ENCODE measurements around the gene MDN1.
"Not testable (repeated sequence)": the region's sequence is repeated elsewhere in the genome, so short reads cannot be mapped to it uniquely, and the experiment has no call there.

MDN1 gene

DNA sequence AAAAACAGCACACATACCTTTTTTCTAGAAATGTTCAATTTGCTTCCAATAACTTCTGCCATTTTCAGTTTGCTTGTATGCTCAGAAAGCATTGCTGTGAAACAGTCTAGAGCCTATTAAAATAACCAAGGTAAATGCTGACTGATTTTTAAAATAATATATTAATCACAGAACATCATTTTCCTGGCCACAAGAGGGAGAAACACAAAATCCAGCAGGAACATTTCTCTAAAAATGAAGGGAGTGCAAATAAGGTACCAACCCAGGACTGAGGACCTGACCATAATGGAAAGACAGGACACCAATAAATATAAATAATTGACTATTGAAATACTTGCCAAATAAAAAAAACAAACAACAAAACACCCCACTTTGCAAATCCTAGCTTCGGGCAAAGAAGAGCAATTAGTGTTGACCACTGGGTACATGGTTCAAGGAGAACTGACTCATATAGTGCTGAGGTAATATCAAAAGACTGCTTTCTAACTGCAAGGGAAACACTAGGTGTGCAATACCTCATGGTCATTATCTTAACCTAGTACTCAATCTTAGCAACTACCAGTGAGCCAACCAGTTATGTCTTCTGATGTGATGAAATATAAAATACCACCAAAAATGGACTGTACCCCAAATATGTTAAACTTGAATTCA is 42.9 kb downstream of the MDN1 start:
- DNase-seq (ENCODE audit: low read depth, low spot score), result no peak

DNA sequence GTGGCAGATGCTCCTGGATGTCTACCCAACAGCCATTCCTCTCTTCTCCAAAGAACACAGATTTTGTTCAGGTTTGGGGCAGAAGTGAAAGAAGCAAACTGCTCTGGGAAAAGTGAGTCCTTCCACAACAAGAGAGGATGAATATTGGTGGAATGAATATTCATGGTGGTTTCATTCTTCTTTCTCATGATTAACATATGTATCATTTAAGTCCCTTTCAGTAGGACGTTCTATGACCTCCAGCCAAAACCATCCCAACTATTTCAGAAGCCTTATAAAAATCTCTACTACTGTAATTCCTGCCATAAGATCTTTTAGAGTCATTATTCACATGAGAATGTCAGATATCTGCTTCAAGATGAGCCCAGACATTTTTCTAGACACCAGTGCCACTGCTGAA is 44.4 kb downstream of the MDN1 start:
- DNase-seq (ENCODE audit: low read depth, low spot score), result no peak

DNA sequence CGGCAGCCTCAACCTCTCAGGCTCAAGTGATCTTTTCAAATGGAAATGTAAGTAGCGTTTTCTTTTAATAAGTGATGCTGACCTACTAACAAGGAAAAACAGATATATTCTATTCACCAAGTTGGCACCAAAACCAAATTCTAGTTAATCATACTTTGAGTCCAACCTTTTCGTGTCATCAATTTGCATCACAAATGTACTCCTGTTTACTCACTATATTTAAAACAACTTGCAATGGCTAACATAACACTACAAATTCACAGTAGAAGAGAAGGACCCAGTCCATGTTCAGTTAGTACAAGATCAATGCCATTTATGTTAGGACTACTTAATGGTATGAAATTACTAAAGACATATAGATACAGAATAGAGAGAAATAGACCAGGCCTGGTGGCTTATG is 50.0 kb downstream of the MDN1 start:
- no peak for DNase-seq (ENCODE audit: low read depth, low spot score)

DNA sequence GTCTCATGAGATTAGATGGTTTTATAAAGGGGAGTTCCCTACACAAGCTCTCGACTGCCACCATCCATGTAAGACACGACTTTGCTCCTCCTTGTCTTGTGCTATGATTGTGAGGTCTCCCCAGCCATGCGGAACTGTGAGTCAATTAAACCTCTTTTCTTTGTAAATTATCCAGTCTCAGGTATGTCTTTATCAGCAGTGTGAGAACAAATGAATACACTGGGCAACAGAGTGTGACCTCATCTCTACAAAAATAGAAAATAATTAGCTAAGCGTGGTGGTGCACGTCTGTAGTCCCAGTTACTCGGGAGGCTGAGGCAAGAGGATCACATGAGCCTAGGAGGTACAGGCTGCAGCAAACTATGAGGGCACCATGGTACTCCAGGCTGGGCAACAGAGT is 51.3 kb downstream of the MDN1 start:
- no peak for DNase-seq (ENCODE audit: low read depth, low spot score)

DNA sequence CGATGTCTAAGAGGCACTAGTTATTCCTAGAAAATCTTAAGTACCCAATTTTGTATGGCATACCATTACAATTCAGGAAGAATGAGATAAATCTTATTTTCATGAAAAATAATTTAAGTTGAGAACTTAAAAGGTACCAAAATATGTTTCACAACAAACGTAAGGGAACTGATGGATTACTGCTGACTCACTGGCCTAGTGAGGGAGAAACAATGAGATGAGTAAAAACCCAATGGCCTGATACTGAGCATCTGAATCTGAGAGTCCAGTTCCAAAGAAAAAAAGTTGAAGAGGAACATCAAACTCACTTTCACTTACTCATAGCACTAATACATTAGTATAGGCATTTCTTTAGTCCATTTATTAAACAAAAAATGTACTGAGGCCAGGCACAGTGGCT is 56.0 kb downstream of the MDN1 start:
- no peak for DNase-seq (ENCODE audit: low read depth, low spot score)

DNA sequence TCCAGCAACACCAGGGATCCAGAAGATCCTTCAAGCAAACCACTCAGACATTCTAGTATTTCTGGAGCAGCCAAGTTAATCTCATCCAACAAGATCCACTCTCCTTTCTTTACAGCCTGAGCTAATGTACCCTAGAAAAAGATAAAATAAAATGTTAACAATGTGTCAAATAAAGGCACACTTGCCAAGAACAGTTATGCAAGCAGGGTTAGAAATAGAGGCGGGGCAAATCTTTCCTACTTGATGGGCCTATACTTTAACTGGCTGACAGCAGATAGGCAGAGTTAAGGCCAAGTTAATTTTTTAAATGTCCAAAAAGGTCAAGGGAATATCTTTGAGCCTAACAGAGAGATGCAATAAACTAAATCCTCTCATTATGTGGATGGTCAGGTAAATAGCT is 60.8 kb downstream of the MDN1 start:
- DNase-seq (ENCODE audit: low read depth, low spot score), result no peak

DNA sequence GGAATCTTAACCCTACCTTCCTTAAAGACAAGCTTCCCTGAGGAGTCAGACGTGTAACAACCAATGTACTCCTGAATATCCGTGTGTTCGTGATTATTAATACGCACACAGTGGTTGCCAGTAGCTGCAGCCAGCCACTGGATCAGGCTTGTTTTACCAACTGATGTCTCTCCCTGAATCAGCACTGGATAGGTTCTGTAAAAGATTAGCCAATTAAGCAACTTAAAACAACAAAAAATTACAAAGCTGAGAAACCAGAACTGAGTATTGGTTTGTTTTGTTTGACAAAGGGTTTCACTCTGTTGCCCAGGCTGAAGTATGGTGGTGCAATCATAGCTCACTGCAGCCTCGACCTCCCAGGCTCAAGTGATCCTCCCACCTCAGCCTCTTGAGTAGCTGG is 69.3 kb downstream of the MDN1 start:
- DNase-seq (ENCODE audit: low read depth, low spot score), result no peak

DNA sequence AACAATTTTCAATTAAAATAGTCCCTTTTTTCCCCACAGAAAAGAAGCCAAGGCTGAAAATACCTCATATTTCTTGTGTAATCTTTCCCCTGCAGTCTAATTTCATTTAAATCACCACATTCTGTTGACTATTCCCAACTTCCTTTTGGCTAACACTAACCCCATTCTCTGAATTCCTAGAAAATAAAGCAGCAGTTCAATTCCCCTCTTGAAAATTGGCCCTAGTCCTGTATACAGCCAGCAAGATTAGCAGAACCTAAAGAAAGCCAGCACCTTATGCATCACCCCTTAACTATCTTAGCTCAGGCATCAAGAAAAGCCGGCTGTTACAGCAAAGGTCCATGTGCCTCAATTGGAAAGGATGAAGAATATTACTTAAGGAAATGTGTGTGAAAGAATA is 69.7 kb downstream of the MDN1 start:
- no peak for DNase-seq (ENCODE audit: low read depth, low spot score)

DNA sequence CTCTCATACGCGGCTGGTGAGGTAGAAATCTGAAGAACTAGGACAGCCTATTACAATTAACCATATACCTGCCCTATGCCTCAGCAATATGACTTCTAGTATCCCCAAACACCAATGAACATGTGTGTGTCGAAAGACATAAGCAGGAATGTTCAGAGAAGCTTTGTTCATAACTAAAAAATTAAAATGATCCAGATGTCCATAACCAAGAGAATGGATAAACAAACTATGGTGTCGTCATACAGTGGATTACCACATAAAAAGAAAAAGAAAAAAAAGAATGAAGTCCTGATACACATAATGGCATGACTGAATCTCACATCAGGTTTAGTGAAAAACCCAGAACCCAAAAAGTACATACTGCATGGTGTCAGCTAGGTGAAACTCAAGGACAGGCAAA is 73.9 kb downstream of the MDN1 start:
- DNase-seq (ENCODE audit: low read depth, low spot score), result no peak

DNA sequence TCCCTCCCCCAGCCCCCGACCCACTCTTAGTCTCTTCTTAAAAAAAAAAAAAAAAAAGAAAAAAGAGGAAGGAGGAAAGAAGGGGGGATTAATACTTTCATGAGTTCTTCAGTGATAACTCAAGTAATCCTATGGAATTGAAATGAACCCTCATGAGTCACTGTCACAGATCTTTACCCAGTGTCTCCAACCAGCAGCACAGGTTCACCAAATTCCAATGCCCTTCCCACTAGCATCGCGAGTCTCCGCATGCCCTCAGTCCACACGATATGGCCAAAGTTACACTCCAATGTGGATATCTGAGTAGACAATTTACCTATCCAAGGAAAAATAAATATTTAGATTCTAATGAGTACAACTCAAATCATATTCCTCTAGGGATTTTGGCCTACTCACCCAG is 74.5 kb downstream of the MDN1 start:
- DNase-seq (ENCODE audit: low read depth, low spot score), result no peak

DNA sequence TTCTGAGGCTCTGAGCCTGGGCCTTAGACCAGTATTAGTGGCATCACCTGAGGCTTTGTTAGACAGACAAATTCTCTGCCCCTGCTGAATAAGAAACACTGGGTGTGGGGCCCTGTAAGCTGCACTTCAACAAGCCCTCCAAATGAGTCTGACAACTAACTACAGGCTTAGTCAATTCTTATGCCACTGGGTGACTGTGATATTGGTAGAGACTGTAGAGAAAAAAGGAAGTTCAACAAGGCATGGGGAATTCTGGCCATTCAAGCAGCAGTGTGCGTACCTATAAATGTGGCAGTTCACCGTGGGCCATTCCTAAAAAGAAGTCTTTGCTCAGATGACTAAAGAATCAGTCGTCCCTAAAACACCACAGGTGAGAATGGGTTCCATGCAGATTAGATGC is 82.7 kb downstream of the MDN1 start:
- no peak for DNase-seq (ENCODE audit: low read depth, low spot score)

DNA sequence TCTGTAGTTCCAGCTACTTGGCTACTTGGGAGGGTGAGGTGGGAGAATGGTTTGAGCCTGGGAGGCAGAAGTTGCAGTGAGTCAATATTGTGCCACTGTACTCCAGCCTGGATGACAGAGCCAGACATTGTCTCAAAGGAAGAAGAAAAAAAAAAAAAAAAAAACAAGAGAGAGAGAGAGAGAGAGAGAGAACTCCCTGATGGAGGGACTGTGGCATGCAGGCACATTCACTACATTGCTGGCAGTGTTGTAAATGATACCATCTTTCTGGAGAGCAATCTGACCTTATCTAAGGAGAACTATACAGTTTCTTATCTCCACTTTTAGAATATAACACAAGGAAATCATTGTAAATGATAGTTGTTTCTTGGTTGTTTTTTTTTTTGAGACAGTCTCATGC is 85.1 kb downstream of the MDN1 start:
- DNase-seq (ENCODE audit: low read depth, low spot score), result no peak

DNA sequence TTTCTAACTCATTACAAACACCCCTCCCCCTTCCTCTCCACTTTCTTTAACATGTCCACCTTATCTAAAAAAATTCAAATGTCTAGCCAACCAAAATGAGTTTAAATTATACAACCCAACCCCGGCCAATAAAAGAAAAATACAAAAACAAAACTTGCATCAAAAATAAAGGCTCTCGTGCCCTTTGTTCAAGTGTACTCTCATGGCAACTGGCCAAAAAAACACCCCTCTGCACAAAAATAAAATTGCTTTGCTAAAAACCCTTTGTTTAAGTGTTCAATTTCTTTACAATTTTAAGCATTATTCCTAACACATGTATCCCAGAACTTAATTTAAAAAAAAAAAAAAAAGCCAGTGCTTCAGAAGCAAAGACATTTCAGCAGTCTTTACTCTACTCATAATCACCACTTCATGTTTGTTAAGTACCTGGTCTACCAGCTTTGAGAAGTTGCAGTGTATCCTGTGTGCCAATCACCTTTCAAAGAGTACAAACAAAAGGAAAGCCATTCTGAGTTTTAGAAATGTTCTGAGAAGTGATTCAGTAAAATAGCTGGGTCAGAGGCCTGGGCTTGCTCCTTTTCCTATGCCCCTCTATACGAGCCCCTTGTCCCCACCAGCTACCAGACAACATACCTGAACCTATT is 87.5 kb downstream of the MDN1 start:
- DNase-seq (ENCODE audit: low read depth, low spot score), result no peak

DNA sequence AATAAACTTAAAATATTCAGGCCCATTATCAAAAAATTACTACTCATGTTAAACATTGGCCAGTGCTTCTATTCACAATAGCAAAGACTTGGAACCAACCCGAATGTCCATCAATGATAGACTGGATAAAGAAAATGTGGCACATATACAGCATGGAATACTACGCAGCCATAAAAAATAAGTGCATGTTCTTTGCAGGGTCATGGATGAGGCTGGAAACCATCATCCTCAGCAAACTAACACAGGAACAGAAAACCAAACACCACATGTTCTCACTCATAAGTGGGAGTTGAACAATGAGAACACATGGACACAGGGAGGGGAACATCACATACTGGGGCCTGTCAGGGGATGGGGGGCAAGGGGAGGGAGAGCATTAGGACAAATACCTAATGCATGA is 88.3 kb downstream of the MDN1 start:
- not testable (repeated sequence) for DNase-seq (ENCODE audit: low read depth, low spot score)

DNA sequence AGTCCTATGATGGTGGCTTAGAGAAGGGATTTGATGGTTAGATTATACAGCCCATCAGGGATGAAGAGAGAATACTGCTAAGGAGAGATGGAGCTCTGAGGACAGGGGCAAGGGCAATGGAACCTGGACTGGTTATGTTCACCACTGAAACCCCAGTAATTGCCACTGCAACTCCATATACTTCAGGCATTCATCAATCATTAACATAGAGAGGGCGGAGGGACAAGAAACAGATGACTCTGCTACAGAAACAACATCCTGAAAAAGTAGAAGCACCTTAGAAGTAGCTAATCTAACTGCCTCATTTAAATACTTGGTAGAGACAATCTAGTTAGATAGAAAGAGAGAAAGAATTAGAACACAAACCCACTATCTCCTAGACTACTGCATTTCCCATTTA is 89.8 kb downstream of the MDN1 start:
- no peak for DNase-seq (ENCODE audit: low read depth, low spot score)

DNA sequence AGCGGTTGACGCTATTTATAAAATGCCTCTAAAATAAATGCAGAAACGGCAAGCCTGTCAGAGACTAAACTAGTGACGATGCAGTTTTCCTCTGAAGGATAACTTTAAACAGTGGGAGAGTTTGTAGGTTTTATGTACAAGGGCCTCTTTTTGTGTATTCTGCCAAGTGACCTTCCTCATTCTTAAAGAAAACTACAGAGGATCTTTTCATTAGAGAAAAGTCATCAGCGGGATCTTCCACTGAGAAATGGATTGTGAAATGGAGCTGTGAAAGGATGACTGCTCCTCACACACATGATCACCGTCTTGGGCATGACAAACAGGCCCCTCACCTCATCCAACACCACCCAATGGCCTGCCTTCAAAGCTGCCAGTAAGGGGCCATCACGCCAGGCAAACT is 92.1 kb downstream of the MDN1 start:
- DNase-seq (ENCODE audit: low read depth, low spot score), result no peak

DNA sequence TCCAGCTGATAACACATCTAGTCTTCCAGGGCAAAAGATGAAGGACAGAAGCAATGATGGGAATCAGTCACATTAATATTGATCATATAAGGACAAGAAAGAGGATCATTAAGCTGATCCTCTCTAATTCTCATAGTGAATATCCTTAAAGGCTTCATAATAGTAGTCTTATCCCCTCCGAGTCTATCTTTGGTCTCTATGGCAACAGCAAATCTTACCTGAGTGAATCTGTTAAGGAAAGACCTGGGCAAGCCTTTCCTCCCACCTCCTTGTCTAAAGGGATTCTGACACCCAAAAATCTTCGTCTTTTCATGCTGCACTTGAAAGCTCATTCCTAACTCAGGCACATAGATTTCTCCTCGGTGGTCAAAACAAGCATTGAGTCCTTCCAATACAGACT is 94.6 kb downstream of the MDN1 start:
- DNase-seq (ENCODE audit: low read depth, low spot score), result no peak

DNA sequence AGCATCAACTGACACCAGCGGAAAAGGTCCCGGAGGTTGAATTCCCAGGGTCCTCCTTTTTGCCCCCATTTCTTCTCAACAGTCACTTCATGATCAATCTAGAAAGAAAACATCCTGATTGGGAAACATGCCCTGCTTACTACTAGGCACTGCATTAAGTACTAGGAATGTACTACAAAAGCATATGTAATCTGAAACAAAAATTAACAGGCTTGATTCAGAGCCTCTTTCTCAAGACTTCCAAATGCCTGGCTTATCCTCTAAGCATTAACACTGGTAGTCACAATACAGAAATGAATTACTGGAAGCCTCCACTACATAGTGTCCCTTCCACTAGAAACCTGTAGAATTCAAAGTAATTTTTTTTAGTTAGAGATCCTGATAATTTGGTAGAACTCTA is 96.5 kb downstream of the MDN1 start:
- no peak for DNase-seq (ENCODE audit: low read depth, low spot score)

DNA sequence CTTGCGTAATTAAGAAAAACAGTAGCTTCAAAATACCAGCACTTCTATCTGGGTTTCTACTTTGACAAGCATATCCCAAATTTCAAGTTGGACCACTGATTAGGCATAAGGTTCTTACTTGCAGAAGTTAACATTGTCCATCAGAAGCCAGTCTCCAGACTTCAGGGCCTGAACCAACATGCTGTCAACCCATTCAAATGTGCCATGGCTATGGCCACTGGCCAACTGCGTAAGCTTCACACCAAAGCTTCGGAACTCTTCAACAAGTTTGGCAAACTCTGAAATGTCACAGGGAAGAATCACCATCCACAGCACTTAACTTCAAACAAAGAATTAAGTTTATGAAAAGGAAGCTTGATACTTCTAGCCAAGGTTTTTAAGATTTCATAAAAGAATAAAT is 103.1 kb downstream of the MDN1 start:
- no peak for DNase-seq (ENCODE audit: low read depth, low spot score)

DNA sequence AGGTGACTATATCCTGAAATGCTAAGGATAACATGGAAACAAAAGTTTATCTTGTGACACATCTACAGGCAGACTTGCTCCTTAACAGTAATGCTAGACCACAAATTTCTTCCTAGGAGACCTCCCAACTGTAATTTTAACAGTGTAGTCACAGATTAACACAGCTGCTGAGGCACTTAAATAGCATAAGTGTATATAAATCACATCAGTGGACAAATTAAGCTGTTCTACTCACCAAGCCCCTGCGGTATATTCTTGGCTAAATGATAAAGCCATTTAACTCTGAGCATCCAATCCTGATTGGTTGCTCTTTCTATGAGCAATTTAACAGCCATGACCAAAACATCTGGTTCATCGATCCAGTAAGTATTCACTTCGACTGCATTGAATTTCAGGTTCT is 107.8 kb downstream of the MDN1 start:
- no peak for DNase-seq (ENCODE audit: low read depth, low spot score)

DNA sequence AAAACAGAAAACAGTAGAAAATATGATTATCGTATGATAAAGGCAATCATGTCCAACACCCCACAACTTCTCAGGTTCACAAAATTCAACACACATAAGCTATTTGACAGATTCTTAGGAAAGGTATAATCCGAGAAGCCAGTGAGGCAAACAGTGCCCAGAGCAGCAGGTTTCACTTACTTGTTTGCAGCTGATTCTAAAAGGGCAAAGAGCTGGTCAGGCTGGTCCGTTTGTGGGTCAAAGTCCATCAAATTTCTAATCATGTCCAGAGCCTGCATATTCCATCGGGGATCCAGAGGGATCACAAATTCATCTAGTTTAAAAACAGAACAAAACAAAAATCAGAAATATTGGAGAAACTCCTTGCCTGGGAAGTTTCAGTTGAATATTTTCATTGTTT is 111.3 kb downstream of the MDN1 start:
- DNase-seq (ENCODE audit: low read depth, low spot score), result no peak

DNA sequence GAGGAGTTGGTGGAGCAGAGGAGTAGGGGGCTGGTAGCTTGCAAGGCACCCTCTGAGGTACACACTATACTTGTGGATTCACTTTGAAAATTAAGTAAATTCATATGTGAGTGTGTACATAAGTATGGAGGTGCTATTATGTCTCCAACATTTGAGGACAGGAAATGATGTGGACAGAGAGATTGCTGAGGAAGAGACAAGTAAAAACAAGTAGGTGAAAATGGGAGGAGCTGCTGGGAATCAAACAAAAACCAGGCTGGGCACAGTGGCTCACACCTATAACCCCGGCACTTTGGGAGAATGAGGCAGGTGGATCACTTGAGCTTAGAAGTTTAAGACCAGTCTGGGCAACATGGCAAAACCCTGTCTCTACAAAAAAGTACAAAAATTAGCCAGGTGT is 111.8 kb downstream of the MDN1 start:
- no peak for DNase-seq (ENCODE audit: low read depth, low spot score)

DNA sequence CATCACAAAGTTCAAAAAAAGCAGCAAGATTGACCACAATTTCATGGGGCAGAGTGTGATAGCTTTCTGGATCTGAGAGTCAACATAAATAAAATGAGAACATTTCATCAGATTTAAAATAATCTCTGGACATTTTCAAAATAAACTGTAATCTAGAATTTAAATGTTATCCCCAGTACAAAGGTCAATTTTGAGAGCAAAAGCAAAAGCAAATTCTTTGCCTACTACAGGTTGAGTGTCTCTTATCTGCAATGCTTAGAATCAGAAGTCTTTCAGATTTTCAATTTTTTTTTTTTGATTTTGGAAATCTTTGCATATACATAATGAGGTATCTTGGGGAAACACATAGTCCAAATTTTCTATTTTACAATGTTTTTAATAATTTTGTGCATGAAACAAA is 113.5 kb downstream of the MDN1 start:
- no peak for DNase-seq (ENCODE audit: low read depth, low spot score)

DNA sequence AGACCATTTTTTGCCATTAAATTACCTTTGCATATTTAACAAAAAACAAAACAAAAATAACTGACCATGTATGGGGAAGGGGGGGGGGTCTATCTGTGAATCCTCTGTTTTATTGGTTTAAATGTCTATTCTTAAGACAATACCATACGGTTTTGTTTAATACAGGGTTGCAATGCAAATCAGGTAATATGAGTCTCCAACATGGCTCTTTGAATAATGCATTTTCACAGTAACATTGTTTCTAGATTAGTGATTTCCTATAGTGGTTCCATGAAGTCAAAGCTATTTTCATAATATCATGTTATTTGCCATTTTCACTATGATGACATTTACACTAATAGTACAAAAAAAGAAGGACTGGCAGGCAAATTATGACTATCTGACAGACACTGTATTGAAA is 116.3 kb downstream of the MDN1 start:
- DNase-seq (ENCODE audit: low read depth, low spot score), result no peak
